Suprapubic skin (tissue), 4 donors: Measurements from ENCODE around the gene DENND4C. TPM values are rescaled to one million over a fixed set of nuclear protein-coding genes. Genes with fewer than 3 reads are reported as not detected.
A peak's percentile ranks its signal among the peaks of the same experiment; 100 is the strongest.

Experiments used
- DNase-seq, 2 donors: peaks; one replicate each; pipeline ENCODE4 v3.0.0-alpha.2; 2019; ENCODE audit warnings: low spot score in 2 of 2
- H3K27ac ChIP-seq: fragments of 200-600 bp; sonication (generic); one replicate; pipeline ENCODE4 v1.5.1; 2019
- H3K27me3 ChIP-seq: fragments of 200-600 bp; sonication (generic); one replicate; pipeline ENCODE4 v1.5.1; 2019
- H3K36me3 ChIP-seq: fragments of 200-600 bp; sonication (generic); one replicate; pipeline ENCODE4 v1.5.1; 2019
- H3K4me1 ChIP-seq: fragments of 200-600 bp; sonication (generic); one replicate; pipeline ENCODE4 v1.5.1; 2019
- H3K4me3 ChIP-seq: fragments of 200-600 bp; sonication (generic); one replicate; pipeline ENCODE4 v1.5.1; 2019; ENCODE audit warnings: mild to moderate bottlenecking
- H3K9me3 ChIP-seq: fragments of 200-600 bp; sonication (generic); one replicate; pipeline ENCODE4 v1.5.1; 2019
- CTCF ChIP-seq, 2 donors: fragments of 200-600 bp in 1 of 2; fragments of 450-650 bp in 1 of 2; sonication (generic) in 1 of 2; IDR thresholded peaks; one replicate each; pipeline ENCODE4 v1.5.1; 2016 to 2019; ENCODE audit warnings: antibody characterized with exemption in 2 of 2, mild to moderate bottlenecking in 1 of 2, moderate library complexity in 1 of 2
- EP300 ChIP-seq: sonication (generic); formaldehyde crosslinking; IDR thresholded peaks from one replicate; pipeline ENCODE4 v1.6.1; 2017; ENCODE audit warnings: antibody characterized with exemption
- POLR2A ChIP-seq, 2 donors: fragments of 450-650 bp; IDR thresholded peaks; one replicate each; pipeline ENCODE4 v1.6.1; 2017; ENCODE audit warnings: antibody characterized with exemption in 2 of 2, mild to moderate bottlenecking in 2 of 2, moderate library complexity in 2 of 2
- POLR2AphosphoS5 ChIP-seq, 3 donors: sonication (generic); formaldehyde crosslinking; IDR thresholded peaks; one replicate each; pipeline ENCODE4 v1.6.1; 2017; ENCODE audit warnings: antibody characterized with exemption in 3 of 3
- WGBS: methylation state at CpG from one replicate; pipeline ENCODE4 v1.1.5; 2018; 5-methylcytosine and 5-hydroxymethylcytosine counted together
- total RNA-seq, 4 donors: library from RNA; depleted of rRNA; stranded (reverse); fragments of >200 nt; gene quantifications; one replicate each; pipeline ENCODE4 v1.1.0, GENCODE V29; 2016

DENND4C gene
- total RNA-seq, result 100 to 1,000 TPM in 1 of 4 donors, 10 to 100 TPM in 3; 69.0 to 211 (median 94.8) TPM

- no peaks in the 10 kb centered on the region for H3K36me3 ChIP-seq
- H3K27me3 ChIP-seq, result no peaks in the 10 kb centered on the region
- TF ChIP-seq POLR2AphosphoS5 (IDR thresholded peaks at IDR 0.05), result peak in 2 of 3 donors; percentile 65 to 69
- TF ChIP-seq POLR2A (IDR thresholded peaks at IDR 0.05), result peak; percentile 49 to 86
- TF ChIP-seq CTCF (IDR thresholded peaks at IDR 0.05), result no peak
- TF ChIP-seq EP300, result no peak
- H3K27ac ChIP-seq, result peak within 1 kb of the TSS; percentile 100
- H3K4me3 ChIP-seq, result peak within 1 kb of the TSS; percentile 99
- peak; percentile 90 for DNase-seq
- peaks cover 44% of the 10 kb centered on the region for H3K4me1 ChIP-seq
- H3K9me3 ChIP-seq, result no peaks in the 10 kb centered on the region
- under 1% methylated on average over 65 of the region's 86 CpGs for WGBS
These were observed at the start of gene DENND4C for GRCh38 chr9:19230355-19231125. Gene DENND4C, plus strand, starts transcription at chr9:19230693. Its CDS starts 45,482 bp downstream, at chr9:19276175.

- WGBS, result 50% methylated on average over 5 of the region's 5 CpGs
- Histone ChIP-seq H3K9me3 (no peaks in the 10 kb centered on the region), H3K4me3 (no peak overlapping the region), H3K36me3 (no peaks in the 10 kb centered on the region), H3K27ac (peak overlapping the region; percentile 47), H3K27me3 (no peaks in the 10 kb centered on the region), H3K4me1 (peaks cover 48% of the 10 kb centered on the region)
- TF ChIP-seq EP300 (no peak), CTCF (IDR thresholded peaks at IDR 0.05) (no peak), POLR2A (IDR thresholded peaks at IDR 0.05) (no peak), POLR2AphosphoS5 (IDR thresholded peaks at IDR 0.05) (no peak)
- DNase-seq, result peak in 1 of 2 donors; percentile 43
These were observed 49.5 kb upstream of the DENND4C start for GRCh38 chr9:19180991-19181390.

- Histone ChIP-seq H3K9me3 (no peaks in the 10 kb centered on the region), H3K4me3 (no peak overlapping the region), H3K27ac (peak overlapping the region; percentile 95), H3K27me3 (no peaks in the 10 kb centered on the region), H3K4me1 (peaks cover 52% of the 10 kb centered on the region), H3K36me3 (no peaks in the 10 kb centered on the region)
- 74% methylated on average over 5 of the region's 5 CpGs for WGBS
- DNase-seq, result peak in 1 of 2 donors; percentile 6
- TF ChIP-seq POLR2AphosphoS5 (IDR thresholded peaks at IDR 0.05), result no peak
- TF ChIP-seq POLR2A (IDR thresholded peaks at IDR 0.05), result no peak
- no peak for TF ChIP-seq CTCF (IDR thresholded peaks at IDR 0.05)
- no peak for TF ChIP-seq EP300
These were observed 48.9 kb upstream of the DENND4C start for GRCh38 chr9:19181561-19181960.

- DNase-seq, result peak; percentile 81 to 93
- Histone ChIP-seq H3K9me3 (no peaks in the 10 kb centered on the region), H3K36me3 (no peaks in the 10 kb centered on the region), H3K27me3 (no peaks in the 10 kb centered on the region), H3K4me3 (no peak overlapping the region), H3K4me1 (peaks cover 53% of the 10 kb centered on the region), H3K27ac (peak overlapping the region; percentile 95)
- no peak for TF ChIP-seq POLR2AphosphoS5 (IDR thresholded peaks at IDR 0.05)
- peak; percentile 9 for TF ChIP-seq EP300
- peak in 1 of 2 donors; percentile 12 for TF ChIP-seq POLR2A (IDR thresholded peaks at IDR 0.05)
- no peak for TF ChIP-seq CTCF (IDR thresholded peaks at IDR 0.05)
- WGBS, result 2% methylated on average over 7 of the region's 7 CpGs
These were observed 46.2 kb upstream of the DENND4C start for GRCh38 chr9:19184144-19184917.

GRCh38 chr9:19185191-19185590 is 45.3 kb upstream of the DENND4C start:
- no peaks in the 10 kb centered on the region for H3K27me3 ChIP-seq
- 50% methylated on average over 1 of the region's 1 CpG for WGBS
- H3K4me3 ChIP-seq, result no peak overlapping the region
- peaks cover 53% of the 10 kb centered on the region for H3K4me1 ChIP-seq
- H3K9me3 ChIP-seq, result no peaks in the 10 kb centered on the region
- H3K27ac ChIP-seq, result peak overlapping the region; percentile 95
- TF ChIP-seq POLR2AphosphoS5 (IDR thresholded peaks at IDR 0.05), result no peak
- TF ChIP-seq POLR2A (IDR thresholded peaks at IDR 0.05), result no peak
- no peak for TF ChIP-seq CTCF (IDR thresholded peaks at IDR 0.05)
- TF ChIP-seq EP300, result no peak
- DNase-seq, result no peak
- no peaks in the 10 kb centered on the region for H3K36me3 ChIP-seq
